Esophagus squamous epithelium (tissue), 4 donors: ENCODE data around the gene SLC9B2.

Experiments used
- POLR2A ChIP-seq, 4 donors: fragments of 450-650 bp; IDR thresholded peaks; one replicate each; pipeline ENCODE4 v1.6.1; 2017; ENCODE audit warnings: antibody characterized with exemption in 4 of 4, mild to moderate bottlenecking in 4 of 4, moderate library complexity in 3 of 4
- TF ChIP-seq, protein P1 (sequence below), 6 experiments: fragments of 450-650 bp in 4 of 6; fragments of 200-600 bp in 2 of 6; sonication (generic) in 2 of 6; IDR thresholded peaks; one replicate each; pipeline ENCODE4 v1.5.1; 2016 to 2019; ENCODE audit warnings: antibody characterized with exemption in 6 of 6, mild to moderate bottlenecking in 4 of 6, moderate library complexity in 4 of 6

GRCh38 chr4:103099691-103100392 lies 23.3 kb upstream of the SLC9B2 start, which contains the start of gene BDH2:
- TF ChIP-seq, protein P1, sequence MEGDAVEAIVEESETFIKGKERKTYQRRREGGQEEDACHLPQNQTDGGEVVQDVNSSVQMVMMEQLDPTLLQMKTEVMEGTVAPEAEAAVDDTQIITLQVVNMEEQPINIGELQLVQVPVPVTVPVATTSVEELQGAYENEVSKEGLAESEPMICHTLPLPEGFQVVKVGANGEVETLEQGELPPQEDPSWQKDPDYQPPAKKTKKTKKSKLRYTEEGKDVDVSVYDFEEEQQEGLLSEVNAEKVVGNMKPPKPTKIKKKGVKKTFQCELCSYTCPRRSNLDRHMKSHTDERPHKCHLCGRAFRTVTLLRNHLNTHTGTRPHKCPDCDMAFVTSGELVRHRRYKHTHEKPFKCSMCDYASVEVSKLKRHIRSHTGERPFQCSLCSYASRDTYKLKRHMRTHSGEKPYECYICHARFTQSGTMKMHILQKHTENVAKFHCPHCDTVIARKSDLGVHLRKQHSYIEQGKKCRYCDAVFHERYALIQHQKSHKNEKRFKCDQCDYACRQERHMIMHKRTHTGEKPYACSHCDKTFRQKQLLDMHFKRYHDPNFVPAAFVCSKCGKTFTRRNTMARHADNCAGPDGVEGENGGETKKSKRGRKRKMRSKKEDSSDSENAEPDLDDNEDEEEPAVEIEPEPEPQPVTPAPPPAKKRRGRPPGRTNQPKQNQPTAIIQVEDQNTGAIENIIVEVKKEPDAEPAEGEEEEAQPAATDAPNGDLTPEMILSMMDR (IDR thresholded peaks at IDR 0.05), result peak; percentile 76 to 90 (median 84)
- TF ChIP-seq POLR2A (IDR thresholded peaks at IDR 0.05), result peak in 2 of 4 donors; percentile 10 to 31
